GM21381 (cell line): ENCODE measurements around the gene MIEN1.
"Not testable (repeated sequence)": the region's sequence is repeated elsewhere in the genome, so short reads cannot be mapped to it uniquely, and the experiment has no call there.

Experiments
- ATAC-seq: cut with Tn5 transposase; IDR thresholded peaks from one replicate; pipeline ENCODE4 v1.9.1; 2021; ENCODE audit warnings: mild to moderate bottlenecking, moderate library complexity; ENCODE audit not compliant: unreplicated experiment

The MIEN1 gene, protein sequence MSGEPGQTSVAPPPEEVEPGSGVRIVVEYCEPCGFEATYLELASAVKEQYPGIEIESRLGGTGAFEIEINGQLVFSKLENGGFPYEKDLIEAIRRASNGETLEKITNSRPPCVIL

DNA sequence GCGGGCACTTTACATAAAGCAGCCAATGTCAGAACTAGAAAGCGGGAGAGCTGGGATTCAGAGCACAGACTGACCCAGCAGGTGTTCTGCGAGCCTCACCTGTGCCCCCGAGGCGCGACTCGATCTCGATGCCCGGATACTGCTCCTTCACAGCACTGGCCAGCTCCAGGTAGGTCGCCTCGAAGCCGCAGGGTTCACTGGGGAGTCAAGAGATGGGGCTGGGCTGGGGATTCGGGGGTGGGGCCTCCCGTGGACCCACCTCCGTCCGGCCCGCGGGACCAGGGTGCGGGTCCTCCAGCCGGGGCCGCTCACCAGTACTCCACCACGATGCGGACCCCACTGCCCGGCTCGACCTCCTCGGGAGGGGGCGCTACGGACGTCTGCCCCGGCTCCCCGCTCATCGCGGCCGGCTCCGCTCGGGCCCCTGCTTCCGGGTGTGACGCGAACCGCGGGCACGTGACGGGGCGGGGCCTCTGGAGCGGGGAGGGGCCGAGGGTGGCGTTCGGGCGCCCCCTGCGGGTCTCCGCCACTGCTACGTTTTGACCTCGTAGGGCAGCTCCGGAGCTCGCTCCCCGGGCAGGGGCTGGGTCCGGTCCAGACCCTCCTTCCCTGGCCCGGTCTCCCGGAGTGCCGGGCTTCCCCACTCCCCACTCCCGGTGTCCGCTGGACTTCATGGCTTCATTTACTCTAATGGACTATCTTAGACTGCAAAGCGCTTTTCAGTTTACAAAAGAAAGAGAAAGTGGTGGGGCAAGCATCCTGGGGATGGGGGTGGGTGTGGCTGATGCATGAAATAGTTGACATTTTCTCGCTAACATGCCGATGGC, at the start of gene MIEN1:
TSS of gene MIEN1 (minus strand) at position 438 of the 827 bp plus-strand sequence. CDS start at position 401, 37 bp downstream.
- ATAC-seq, result peak; percentile 83

DNA sequence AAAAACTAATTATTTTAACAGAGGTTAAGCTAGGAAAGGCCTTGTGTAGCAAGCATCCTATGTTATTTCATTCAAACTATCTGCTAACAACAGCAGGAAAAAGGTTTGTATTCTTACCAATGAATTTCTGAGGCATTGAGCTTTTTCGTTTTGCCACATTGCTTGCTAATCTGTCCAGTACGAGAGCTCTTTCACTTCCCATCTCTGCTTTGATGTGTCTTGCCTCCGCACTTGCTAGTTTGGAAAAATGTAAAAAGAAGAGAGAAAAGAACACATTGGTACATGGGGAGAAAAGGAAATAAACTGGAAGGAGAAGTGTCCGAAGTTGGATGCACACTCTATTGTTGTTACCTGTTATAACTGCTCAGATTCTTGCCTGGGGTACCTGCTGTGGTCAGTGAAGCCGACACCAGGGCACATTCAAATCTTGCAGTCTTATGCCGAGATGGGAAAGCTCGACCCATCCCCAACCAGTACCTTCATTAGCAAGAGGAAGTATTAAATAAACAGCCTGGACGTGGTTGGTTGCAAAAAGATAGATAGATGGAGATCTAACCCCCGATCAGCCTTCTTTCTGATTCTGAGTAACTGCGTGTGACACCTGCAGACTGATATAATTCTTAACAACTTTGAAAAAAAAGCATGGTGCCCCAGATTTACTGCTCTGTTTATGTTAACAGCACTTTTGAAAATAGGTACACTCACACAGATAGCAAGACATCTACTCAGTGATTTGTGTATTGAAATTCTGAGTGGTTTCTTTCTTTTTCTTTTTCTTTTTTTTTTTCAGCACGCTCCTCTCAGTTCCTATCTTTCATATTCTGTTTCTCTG, 47.4 kb upstream of the MIEN1 start:
- peak; percentile 46 for ATAC-seq

DNA sequence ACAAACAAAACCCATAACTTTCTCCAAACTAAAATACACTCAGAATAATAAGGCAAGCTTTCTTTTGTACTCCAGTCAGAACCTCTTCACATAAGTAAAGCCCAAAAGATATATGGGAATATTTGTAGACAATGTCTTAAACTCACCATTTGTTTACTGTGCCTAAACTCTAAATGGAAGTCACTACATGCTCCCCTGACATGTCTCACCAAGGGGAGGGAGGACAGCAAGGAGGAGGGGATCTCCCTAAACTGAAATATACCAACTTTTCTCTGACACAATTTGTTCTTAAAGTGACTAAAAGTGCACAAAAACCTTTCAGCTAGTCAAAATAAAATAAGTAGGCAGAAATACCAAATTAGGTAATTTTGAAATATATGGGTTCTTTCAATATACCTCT, 45.9 kb upstream of the MIEN1 start:
- ATAC-seq, result no peak

DNA sequence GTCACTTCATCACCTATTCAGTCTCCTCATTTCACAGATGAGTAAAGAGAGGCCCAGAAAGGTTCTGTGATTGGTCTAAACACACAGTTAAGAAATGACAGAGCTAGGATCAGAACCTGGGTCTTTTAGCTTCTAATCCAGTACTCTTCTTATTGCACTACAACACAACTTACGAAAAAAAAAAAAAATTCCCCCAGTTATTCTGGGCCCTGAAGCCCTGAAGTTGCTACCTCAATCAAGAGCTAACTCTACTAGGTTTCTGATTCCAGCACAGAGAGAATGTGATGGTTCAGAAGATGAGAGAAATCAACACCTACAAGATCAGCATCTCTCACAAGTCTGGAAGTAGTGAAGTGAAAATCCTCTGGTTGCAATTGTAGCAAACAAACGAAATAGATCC, 44.7 kb upstream of the MIEN1 start:
- ATAC-seq, result no peak

DNA sequence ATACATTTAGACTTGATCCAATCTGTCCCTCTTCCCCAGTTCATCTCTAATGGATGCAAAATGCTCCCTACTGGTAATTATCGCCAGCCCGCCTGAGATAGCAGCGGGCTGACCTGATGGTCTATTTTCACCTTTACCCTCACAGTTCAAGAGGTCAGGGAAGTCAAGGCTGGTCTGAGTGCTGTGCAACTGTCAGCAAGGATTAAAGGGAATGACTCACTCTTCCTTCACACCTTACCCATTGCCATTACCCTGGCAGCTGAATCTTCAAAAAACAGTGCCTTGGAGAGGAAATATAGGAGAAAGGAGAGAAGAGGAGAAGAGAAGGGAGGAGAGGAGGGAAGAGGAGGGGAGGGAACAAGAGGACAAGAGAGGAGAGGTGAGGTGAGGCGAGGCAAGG, 43.7 kb upstream of the MIEN1 start:
- no peak for ATAC-seq

DNA sequence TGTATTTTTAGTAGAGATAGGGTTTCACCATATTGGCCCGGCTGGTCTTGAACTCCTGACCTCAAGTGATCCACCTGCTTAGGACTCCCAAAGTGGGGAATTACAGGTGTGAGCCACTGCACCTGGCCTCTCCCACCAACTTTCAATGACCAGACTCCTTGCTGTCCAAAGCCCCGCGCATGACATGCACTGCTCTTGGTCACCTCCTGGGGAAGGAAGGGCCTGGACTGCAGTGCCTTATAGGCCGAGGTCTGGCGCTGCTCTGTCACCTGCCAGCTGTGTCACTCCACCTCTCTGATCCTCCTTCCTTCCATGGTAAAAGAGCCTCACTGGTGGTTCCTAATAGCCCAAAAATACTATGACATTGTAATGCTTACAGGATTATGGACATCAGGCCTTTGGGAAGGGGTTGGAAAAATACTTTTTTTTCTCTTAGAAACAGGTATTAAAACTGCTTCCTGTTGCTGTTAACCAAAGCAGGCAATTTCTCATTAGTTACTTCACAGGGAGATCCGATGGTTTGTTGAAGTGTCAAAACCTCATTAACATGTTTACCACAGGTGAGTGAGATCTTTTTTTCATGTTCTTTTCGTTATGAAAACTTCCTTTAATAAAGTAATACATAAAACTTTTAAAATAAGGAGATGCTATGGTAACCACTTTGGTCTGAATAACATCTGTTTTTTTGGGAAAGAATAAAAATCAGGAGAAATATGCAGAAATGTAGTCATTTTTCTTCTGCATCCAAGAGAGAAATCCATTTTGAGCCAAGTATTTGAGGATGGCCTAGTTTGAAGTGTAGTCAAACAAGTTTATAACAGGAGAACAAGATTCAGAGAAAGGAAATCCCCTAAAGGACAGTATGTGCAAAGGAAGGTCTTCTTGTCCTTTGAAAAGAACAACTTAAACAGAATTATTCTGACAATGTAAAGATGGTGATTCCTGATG, 42.9 kb upstream of the MIEN1 start:
- no peak for ATAC-seq

DNA sequence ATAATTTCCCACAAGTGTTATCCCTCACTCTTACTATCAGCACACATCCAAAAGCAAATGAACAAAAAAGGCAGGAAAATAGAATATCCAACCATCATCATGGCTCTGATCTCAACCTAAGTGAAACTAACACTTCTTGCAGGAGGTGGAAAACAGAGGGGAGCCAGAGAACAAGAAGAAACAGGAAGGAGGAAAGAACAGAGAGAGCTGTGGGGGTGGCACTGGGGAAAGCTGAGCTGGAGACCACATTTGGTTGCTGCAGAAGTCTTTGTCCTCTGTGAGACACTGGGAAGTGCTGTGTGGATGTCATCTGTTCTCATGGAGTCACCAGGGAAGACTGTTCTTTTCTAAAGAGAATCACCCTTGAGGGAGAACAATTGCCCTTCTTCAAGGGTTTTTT, 42.1 kb upstream of the MIEN1 start:
- ATAC-seq, result no peak

DNA sequence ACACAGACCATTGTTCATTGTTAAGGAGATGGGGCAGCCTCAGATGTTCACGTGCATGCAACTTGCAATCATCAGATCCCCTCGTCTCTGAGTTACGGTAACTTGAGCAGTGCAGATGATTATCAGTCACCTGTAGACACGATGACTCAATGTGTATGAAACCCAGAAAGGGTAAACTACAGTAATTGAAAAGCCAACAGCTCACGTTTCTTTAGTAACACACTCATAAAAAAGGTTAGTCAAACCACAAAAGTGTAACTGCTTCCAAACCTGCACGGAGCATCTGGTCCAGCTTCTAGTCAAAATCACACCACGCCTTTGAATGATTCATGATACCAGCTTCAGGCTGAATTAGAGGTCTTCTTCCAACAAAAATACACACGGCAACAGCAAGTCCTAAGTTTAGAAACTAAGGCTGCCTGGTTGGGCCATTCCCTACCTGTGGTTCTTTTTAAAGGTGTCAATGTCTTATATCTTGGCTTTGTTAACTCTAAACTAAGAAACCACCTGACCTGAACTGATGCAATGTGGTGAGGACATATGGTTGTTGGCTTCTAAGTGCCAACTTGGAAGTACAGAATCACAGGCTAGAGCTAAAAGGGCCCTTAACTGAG, 39.7 kb upstream of the MIEN1 start:
- ATAC-seq, result peak; percentile 50

DNA sequence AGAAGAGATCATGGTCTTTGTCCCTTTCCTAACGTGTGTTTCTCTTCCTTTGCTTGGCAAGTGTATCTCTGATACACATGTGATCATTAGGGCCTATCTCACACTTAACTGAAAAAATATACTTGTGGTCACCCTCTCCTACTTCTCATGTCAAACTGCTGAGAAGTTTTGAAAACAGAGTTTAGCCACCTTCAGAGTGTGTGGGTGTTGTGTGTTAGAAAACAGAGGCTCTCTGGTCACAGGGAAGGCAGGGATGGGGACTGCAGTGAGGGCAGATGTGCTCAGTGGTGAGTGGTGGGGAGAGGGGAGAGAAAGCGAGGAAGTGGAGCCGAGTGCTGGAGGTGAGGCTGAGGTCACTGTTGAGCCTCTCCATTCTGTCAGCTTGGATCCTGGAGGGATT, 36.8 kb upstream of the MIEN1 start:
- no peak for ATAC-seq

DNA sequence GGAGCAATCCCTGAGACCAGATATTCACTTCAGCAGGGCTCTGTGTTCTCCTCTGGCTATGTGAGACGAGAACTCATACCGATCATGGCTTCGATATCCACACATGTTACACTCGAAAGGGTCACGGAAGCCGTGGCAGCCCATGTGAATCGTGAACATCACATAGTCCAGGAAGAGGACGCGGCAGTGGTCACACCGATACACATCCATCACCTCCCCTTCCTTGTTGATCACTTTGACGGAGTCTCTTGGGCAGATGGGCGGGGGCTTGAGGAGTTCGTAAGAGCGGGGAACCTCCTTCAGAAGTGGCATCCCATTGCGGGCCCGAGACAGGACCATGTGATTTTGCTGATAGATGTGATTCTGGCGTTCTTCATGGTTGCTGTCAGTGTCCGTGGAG, 35.4 kb upstream of the MIEN1 start:
- ATAC-seq, result no peak

DNA sequence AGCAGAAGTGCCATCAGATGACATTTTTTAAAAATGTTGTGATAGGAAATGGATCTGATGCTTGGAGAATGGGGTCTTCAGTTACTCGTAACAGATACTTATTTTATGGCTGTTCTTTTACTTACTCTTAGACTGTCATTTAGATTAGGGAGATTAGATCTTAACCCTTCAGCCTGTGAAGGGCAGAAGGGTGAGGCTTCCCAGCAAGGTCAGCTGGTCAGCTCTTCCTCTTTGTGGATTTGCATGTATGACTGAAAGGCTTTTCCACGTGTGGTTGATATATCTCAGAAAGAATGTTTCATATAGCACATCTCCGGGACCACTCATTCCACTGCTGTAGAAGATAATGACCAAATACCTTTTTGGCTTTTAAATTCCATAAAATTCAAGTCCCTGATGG, 34.8 kb upstream of the MIEN1 start:
- no peak for ATAC-seq

DNA sequence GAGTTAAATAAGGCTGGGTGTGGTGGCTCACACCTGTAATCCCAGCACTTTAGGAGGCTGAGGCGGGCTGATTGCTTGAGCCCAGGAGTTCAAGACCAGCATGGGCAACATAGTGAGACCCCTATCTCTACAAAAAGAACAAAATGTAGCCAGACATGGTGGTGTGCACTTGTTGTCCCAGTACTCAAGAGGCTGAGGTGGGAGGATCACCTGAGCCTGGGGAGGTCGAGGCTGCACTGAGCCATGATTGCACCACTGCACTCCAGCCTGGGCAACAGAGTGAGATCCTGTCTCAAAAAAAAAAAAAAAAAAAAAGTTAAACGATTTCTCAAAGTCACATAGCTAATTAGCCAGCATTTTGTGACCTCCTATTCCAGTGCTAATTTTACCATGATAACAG, 33.8 kb upstream of the MIEN1 start:
- not testable (repeated sequence) for ATAC-seq

DNA sequence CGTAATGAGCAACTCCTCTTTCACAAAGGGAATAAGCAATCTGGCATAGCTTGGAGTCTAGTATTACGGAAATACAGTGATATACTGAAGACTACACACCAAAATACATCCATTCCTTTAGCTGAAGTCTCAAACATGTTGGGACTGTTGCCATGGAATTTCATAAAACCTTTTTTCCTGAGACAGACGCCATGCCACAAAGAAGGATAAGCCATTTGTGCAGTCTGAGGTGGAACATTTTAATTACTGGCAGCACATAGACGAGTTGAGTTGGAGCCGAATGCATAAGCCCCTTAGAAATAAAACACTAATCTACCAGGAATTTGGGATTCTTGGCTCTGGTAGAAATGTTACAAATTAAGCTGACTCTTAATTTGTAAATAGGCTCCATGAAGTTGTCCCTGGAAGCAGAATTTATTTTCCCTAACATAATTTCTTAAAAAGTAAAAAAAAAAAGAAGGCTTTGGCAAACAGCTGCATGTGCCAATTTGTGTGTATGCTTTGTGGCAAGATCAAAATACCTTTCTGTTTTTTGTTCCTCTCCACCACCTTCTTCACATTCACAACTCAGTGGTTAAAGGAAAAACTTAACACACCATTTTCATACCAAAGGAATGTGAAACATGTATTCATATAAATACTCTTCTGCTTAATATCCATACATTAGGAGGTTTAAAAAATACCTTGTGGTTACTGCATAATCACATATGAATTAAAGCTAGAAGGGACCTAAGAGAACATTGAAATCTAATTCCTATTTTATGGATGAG, 32.9 kb upstream of the MIEN1 start:
- ATAC-seq, result no peak

DNA sequence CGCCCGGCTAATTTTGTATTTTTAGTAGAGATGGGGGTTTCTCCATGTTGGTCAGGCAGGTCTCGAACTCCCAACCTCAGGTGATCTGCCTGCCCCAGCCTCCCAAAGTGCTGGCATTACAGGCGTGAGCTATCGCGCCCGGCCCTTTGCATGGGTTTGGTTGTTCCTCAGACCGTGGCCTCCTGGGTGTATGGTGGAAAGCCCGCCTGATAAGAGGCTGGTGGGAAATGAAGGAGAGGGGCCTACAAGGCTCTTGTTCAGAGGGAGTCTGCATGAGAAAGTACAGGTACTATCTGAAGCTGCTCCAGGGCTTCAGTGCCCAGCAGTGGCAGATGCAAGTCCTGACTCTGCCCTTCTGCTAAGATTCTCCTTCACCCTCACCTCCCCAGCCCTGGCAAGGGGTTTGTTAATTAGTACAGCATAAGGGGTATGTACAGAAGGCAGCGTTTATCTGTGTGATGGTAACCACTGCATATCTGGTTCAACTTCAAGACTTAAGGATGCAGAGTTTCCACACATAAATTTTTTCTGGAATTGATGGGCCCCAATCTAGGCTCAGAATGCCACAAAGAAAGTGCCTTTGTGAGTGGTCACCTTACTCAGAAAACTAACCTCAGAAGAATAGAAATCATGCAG, 31.6 kb upstream of the MIEN1 start:
- no peak for ATAC-seq

DNA sequence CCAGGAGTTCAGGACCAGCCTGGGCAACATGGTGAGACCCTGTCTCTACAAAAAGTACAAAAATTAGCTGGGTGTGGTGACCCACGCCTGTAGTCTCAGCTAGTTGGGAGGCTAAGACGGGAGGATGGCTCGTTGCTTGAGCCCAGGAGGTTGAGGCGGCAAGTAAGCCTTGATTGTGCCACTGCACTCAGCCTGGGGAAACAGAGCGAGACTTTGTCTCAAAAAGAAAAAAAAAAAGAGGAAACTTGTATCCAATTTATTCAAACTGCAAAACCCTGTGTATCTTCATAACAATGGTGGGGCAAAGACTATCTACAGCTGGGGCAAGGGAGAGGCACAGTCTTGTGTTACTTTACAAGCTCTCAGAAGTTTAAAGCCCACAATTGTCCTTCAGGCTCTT, 28.9 kb upstream of the MIEN1 start:
- ATAC-seq, result no peak

DNA sequence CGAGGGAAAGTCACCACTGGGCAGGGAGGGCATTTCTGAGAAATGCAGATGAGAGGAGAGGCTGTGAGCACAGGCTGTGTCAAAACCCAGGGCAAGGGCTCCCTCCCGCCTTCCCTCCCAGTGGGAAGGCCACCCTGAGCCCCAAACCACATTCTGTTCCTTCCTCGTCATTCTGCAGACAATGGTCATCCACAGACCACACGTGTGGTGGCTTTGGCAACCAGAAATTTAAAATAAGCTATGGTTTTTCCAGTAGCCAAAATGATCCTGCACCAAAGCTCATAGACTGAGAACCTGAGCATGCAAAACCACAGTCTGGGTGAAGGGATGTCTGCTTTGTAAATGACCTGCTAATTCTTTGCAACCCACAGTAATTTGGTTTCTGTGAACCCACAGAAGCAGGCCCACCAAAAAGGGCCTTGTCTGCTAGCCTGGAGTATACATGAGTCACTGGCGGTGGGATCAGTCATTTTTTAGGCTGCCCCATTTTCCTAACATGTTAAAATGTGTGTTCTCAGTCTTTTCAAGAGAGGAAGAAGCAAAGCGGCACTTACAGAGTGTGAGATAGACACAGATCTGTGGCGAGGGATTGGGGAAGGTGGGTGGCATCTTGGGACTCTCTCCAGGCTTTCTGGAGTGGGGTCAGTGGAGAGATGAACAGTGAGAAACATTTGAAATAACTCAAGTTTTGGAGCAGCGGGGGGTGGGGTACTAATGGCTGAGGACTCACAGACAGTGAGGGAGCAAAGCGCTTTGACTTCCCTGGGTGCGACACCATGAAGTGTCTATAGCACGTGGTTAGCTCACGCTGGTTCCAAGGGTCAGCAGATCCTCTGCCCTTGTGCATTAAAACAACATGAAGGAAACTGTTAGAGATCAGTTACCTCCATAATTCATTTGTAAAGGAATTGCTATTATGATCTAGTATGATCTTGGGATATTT, 27.9 kb upstream of the MIEN1 start:
- ATAC-seq, result no peak

DNA sequence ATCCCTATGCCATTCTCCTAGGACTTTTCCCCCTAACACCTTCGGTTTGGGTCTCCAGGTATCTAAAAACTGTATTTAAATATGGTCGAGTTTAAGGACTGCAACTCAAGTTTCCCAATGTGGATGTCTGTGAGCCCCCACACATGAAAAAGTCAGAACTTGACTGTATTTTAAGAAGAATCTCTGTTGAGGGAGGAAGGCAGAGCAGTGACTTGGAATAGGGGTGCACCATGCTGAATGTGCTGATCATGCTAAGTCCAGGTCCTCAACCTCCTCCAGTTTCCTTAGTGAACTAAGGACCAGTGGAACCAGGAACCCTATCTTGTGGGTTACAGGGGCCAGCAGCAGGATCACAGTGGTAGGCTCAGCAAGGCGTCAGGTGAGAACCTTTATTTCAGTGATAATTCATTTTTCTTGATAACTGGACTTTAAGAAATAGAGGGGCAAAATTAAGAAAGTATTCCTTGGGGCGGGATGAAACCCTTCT, 26.9 kb upstream of the MIEN1 start:
- no peak for ATAC-seq
